Choroid plexus epithelial cell (primary cell): ENCODE data around the gene SLC6A6.

Source experiments
- DNase-seq: peaks from one replicate; pipeline ENCODE4 v3.0.0-alpha.2; 2010; ENCODE audit warnings: low read depth
- H3K4me3 ChIP-seq: 2 replicates; pipeline ENCODE4 v1.5.1; 2011; ENCODE audit warnings: low read depth, mild to moderate bottlenecking, control low read depth, low read length, moderate library complexity
- CTCF ChIP-seq: conservative IDR thresholded peaks from 2 replicates; pipeline ENCODE4 v1.5.1; 2011; ENCODE audit warnings: low read depth, mild to moderate bottlenecking, control low read depth, inconsistent platforms, low read length, moderate library complexity

The SLC6A6 gene

GRCh38 chr3:14445773-14446172, 43.4 kb downstream of the SLC6A6 start:
- TF ChIP-seq CTCF = no peak
- DNase-seq = no peak
- no peak overlapping the region for H3K4me3 ChIP-seq

- no peak for TF ChIP-seq CTCF
- no peak overlapping the region for H3K4me3 ChIP-seq
These were observed 44.7 kb downstream of the SLC6A6 start for GRCh38 chr3:14446988-14447570.

GRCh38 chr3:14448063-14448462, 45.7 kb downstream of the SLC6A6 start:
- no peak overlapping the region for H3K4me3 ChIP-seq
- TF ChIP-seq CTCF = no peak
- no peak for DNase-seq

More at GRCh38 chr3:14446988-14447570, 44.7 kb downstream of the SLC6A6 start:
- DNase-seq = no peak

- no peak for DNase-seq
- H3K4me3 ChIP-seq = no peak overlapping the region
- TF ChIP-seq CTCF = no peak
These were observed 46.6 kb downstream of the SLC6A6 start for GRCh38 chr3:14448756-14449727.

GRCh38 chr3:14450506-14450905, 48.1 kb downstream of the SLC6A6 start:
- no peak for TF ChIP-seq CTCF
- DNase-seq = no peak
- H3K4me3 ChIP-seq = no peak overlapping the region

GRCh38 chr3:14450922-14451606, 48.7 kb downstream of the SLC6A6 start:
- DNase-seq = no peak
- no peak overlapping the region for H3K4me3 ChIP-seq
- no peak for TF ChIP-seq CTCF
